HEK293 (cell line): ENCODE data around the gene CFAP97D2.

Experiments
- GLI2 ChIP-seq: fragments of 450-650 bp; formaldehyde crosslinking; IDR thresholded peaks from 2 replicates; pipeline ENCODE4; 2017; ENCODE audit warnings: missing biosample characterization, missing genetic modification characterization, low read depth, borderline replicate concordance
- GLIS2 ChIP-seq: fragments of 450-650 bp; formaldehyde crosslinking; IDR thresholded peaks from 2 replicates; pipeline ENCODE4 v1.5.1; 2016; ENCODE audit warnings: missing biosample characterization, missing genetic modification characterization
- KLF10 ChIP-seq: fragments of 450-650 bp; IDR thresholded peaks from 2 replicates; pipeline ENCODE4 v1.5.1; 2018; ENCODE audit warnings: missing biosample characterization, mild to moderate bottlenecking, missing genetic modification characterization
- MEIS1 ChIP-seq: sonication (generic); formaldehyde crosslinking; IDR thresholded peaks from 2 replicates; pipeline ENCODE4 v1.8.1; 2022; ENCODE audit warnings: missing genetic modification reagents, mild to moderate bottlenecking, borderline replicate concordance
- OVOL3 ChIP-seq: fragments of 450-650 bp; formaldehyde crosslinking; IDR thresholded peaks from 2 replicates; pipeline ENCODE4 v1.5.1; 2016; ENCODE audit warnings: missing biosample characterization, missing genetic modification characterization
- PRDM4 ChIP-seq: fragments of 450-650 bp; formaldehyde crosslinking; IDR thresholded peaks from 2 replicates; pipeline ENCODE4 v1.5.1; 2017; ENCODE audit warnings: missing biosample characterization, missing genetic modification characterization
- SP2 ChIP-seq: fragments of 450-650 bp; formaldehyde crosslinking; IDR thresholded peaks from 2 replicates; pipeline ENCODE4 v1.5.1; 2016; ENCODE audit warnings: missing biosample characterization, missing genetic modification characterization
- SP7 ChIP-seq: fragments of 450-650 bp; formaldehyde crosslinking; IDR thresholded peaks from 2 replicates; pipeline ENCODE4 v1.5.1; 2016; ENCODE audit warnings: missing biosample characterization, missing genetic modification characterization
- WT1 ChIP-seq: fragments of 450-650 bp; formaldehyde crosslinking; IDR thresholded peaks from 2 replicates; pipeline ENCODE4 v1.5.1; 2016; ENCODE audit warnings: missing biosample characterization, missing genetic modification characterization
- YY2 ChIP-seq: fragments of 450-650 bp; formaldehyde crosslinking; IDR thresholded peaks from 2 replicates; pipeline ENCODE4 v1.5.1; 2016; ENCODE audit warnings: missing biosample characterization, missing genetic modification characterization
- ZBTB49 ChIP-seq: fragments of 450-650 bp; formaldehyde crosslinking; IDR thresholded peaks from 2 replicates; pipeline ENCODE4 v1.5.1; 2016; ENCODE audit warnings: missing biosample characterization, missing genetic modification characterization, low read depth
- ZFHX2 ChIP-seq: fragments of 450-650 bp; formaldehyde crosslinking; conservative IDR thresholded peaks from 2 replicates; pipeline ENCODE4 v1.5.1; 2016; ENCODE audit warnings: missing biosample characterization, missing genetic modification characterization
- ZFP37 ChIP-seq: fragments of 450-650 bp; formaldehyde crosslinking; IDR thresholded peaks from 2 replicates; pipeline ENCODE4 v1.5.1; 2016; ENCODE audit warnings: missing biosample characterization, missing genetic modification characterization
- ZNF121 ChIP-seq: fragments of 450-650 bp; formaldehyde crosslinking; IDR thresholded peaks from 2 replicates; pipeline ENCODE4 v1.5.1; 2016; ENCODE audit warnings: missing biosample characterization, missing genetic modification characterization
- ZNF19 ChIP-seq: fragments of 450-650 bp; formaldehyde crosslinking; IDR thresholded peaks from 2 replicates; pipeline ENCODE4; 2016; ENCODE audit warnings: missing biosample characterization, missing genetic modification characterization, low read depth
- ZNF274 ChIP-seq, 2 experiments: fragments of 200-500 bp in 1 of 2; fragments of 450-650 bp in 1 of 2; sonication (Bioruptor generic) in 1 of 2; formaldehyde crosslinking in 1 of 2; IDR thresholded peaks; 2 replicates each; pipeline versions ENCODE4 v1.5.1 to v1.6.1; 2014 to 2016; ENCODE audit warnings: borderline replicate concordance in 1 of 2, inconsistent platforms in 1 of 2, low read length in 1 of 2, missing biosample characterization in 1 of 2, missing genetic modification characterization in 1 of 2
- ZNF280D ChIP-seq: fragments of 450-650 bp; formaldehyde crosslinking; IDR thresholded peaks from 2 replicates; pipeline ENCODE4 v1.5.1; 2016; ENCODE audit warnings: missing biosample characterization, missing genetic modification characterization
- ZNF341 ChIP-seq: fragments of 450-650 bp; formaldehyde crosslinking; IDR thresholded peaks from 2 replicates; pipeline ENCODE4; 2016; ENCODE audit warnings: low read depth, missing biosample characterization, missing genetic modification characterization
- ZNF513 ChIP-seq: fragments of 450-650 bp; IDR thresholded peaks from 2 replicates; pipeline ENCODE4 v1.5.1; 2018; ENCODE audit warnings: missing biosample characterization, missing genetic modification characterization
- ZNF514 ChIP-seq: fragments of 450-650 bp; formaldehyde crosslinking; IDR thresholded peaks from 2 replicates; pipeline ENCODE4 v1.5.1; 2016; ENCODE audit warnings: missing biosample characterization, missing genetic modification characterization
- ZNF530 ChIP-seq: fragments of 450-650 bp; formaldehyde crosslinking; IDR thresholded peaks from 2 replicates; pipeline ENCODE4 v1.5.1; 2016; ENCODE audit warnings: low read depth, missing biosample characterization, missing genetic modification characterization
- ZNF544 ChIP-seq: fragments of 450-650 bp; formaldehyde crosslinking; IDR thresholded peaks from 2 replicates; pipeline ENCODE4 v1.5.0; 2017; ENCODE audit warnings: missing biosample characterization, missing genetic modification characterization
- ZNF571 ChIP-seq: fragments of 450-650 bp; formaldehyde crosslinking; IDR thresholded peaks from 2 replicates; pipeline ENCODE4 v1.5.0; 2017; ENCODE audit warnings: missing biosample characterization, missing genetic modification characterization
- ZNF785 ChIP-seq: fragments of 450-650 bp; formaldehyde crosslinking; IDR thresholded peaks from 2 replicates; pipeline ENCODE4 v1.5.1; 2016; ENCODE audit warnings: missing biosample characterization, missing genetic modification characterization
- ZSCAN16 ChIP-seq: fragments of 450-650 bp; formaldehyde crosslinking; IDR thresholded peaks from 2 replicates; pipeline ENCODE4 v1.5.1; 2016; ENCODE audit warnings: missing biosample characterization, missing genetic modification characterization
- TF ChIP-seq, protein P1 (sequence below): fragments of 450-650 bp; formaldehyde crosslinking; IDR thresholded peaks from 2 replicates; pipeline ENCODE4 v1.5.1; 2016; ENCODE audit warnings: missing biosample characterization, missing genetic modification characterization
- TF ChIP-seq, protein P2 (sequence below): fragments of 450-650 bp; formaldehyde crosslinking; IDR thresholded peaks from 2 replicates; pipeline ENCODE4 v1.5.1; 2016; ENCODE audit warnings: missing biosample characterization, missing genetic modification characterization

The CFAP97D2 gene

GRCh38 chr13:114234645-114235421 is 55.8 kb downstream of the CFAP97D2 start, which contains the start of gene CDC16 (continued):
- peak; percentile 60 for TF ChIP-seq GLIS2
- TF ChIP-seq ZNF274 (IDR thresholded peaks at IDR 0.05; ENCODE audit: low read length), result no peak
- no peak for TF ChIP-seq ZNF274 (tag by site-specific recombination; IDR thresholded peaks at IDR 0.05; ENCODE audit: borderline replicate concordance)
- TF ChIP-seq, protein P1, sequence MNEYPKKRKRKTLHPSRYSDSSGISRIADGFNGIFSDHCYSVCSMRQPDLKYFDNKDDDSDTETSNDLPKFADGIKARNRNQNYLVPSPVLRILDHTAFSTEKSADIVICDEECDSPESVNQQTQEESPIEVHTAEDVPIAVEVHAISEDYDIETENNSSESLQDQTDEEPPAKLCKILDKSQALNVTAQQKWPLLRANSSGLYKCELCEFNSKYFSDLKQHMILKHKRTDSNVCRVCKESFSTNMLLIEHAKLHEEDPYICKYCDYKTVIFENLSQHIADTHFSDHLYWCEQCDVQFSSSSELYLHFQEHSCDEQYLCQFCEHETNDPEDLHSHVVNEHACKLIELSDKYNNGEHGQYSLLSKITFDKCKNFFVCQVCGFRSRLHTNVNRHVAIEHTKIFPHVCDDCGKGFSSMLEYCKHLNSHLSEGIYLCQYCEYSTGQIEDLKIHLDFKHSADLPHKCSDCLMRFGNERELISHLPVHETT (tag by site-specific recombination), result peak; percentile 81; the same call in 1 of the 2 replicates
- TF ChIP-seq WT1, result no peak; the same call in 1 of the 2 replicates
- TF ChIP-seq ZNF514 (tag by site-specific recombination), result no peak
- TF ChIP-seq OVOL3 (tag by site-specific recombination), result no peak
- TF ChIP-seq ZNF121 (tag by site-specific recombination), result no peak
- no peak for TF ChIP-seq PRDM4 (tag by site-specific recombination)
- peak; percentile 61; the same call in 1 of the 2 replicates for TF ChIP-seq ZFP37
- peak; percentile 57; the same call in 1 of the 2 replicates for TF ChIP-seq ZNF280D (tag by site-specific recombination)
- no peak for TF ChIP-seq ZNF19 (tag by site-specific recombination)
- TF ChIP-seq ZNF513 (tag by site-specific recombination), result no peak
- TF ChIP-seq ZNF571 (tag by site-specific recombination), result no peak
- no peak for TF ChIP-seq GLI2
- TF ChIP-seq ZNF544 (tag by site-specific recombination), result no peak
- peak; percentile 17; the same call in 1 of the 2 replicates for TF ChIP-seq KLF10
- no peak for TF ChIP-seq ZNF785 (tag by site-specific recombination)
- TF ChIP-seq ZBTB49 (tag by site-specific recombination), result no peak
- peak; percentile 78 for TF ChIP-seq SP2 (tag by site-specific recombination)
- no peak for TF ChIP-seq YY2 (tag by site-specific recombination)
- no peak for TF ChIP-seq ZNF530 (tag by site-specific recombination)
- TF ChIP-seq ZNF341, result peak; percentile 25; the same call in 1 of the 2 replicates
- TF ChIP-seq ZSCAN16, result 0 out of 2 replicates have a peak, but pooled peaks have one; percentile 31
- TF ChIP-seq, protein P2, sequence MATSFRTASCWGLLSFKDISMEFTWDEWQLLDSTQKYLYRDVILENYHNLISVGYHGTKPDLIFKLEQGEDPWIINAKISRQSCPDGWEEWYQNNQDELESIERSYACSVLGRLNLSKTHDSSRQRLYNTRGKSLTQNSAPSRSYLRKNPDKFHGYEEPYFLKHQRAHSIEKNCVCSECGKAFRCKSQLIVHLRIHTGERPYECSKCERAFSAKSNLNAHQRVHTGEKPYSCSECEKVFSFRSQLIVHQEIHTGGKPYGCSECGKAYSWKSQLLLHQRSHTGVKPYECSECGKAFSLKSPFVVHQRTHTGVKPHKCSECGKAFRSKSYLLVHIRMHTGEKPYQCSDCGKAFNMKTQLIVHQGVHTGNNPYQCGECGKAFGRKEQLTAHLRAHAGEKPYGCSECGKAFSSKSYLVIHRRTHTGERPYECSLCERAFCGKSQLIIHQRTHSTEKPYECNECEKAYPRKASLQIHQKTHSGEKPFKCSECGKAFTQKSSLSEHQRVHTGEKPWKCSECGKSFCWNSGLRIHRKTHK (tag by site-specific recombination), result no peak
- no peak for TF ChIP-seq MEIS1 (CRISPR knock-in tag)
- TF ChIP-seq ZFHX2 (tag by site-specific recombination), result peak; percentile 66; the same call in 1 of the 2 replicates
- TF ChIP-seq SP7 (tag by site-specific recombination), result peak; percentile 68
